GM23338 (cell line): Measurements from ENCODE around the gene MCRIP1.

Experiments
- CREB1 ChIP-seq: fragments of 250-450 bp; sonication (Bioruptor Pico); IDR thresholded peaks from 2 replicates; pipeline ENCODE4 v1.5.0; 2020; ENCODE audit warnings: low read depth, mild to moderate bottlenecking, moderate library complexity
- CTCF ChIP-seq, 2 experiments: fragments of 200-600 bp in 1 of 2; sonication (generic) in 1 of 2; conservative IDR thresholded peaks; 2 replicates each; pipeline versions ENCODE4 v1.5.1 to v1.6.1; 2016 to 2017; ENCODE audit warnings: antibody characterized with exemption in 2 of 2, low read depth in 2 of 2, mild to moderate bottlenecking in 2 of 2, moderate library complexity in 1 of 2
- ETS1 ChIP-seq: IDR thresholded peaks from 2 replicates; pipeline ENCODE4 v1.6.1; 2016; ENCODE audit warnings: antibody characterized with exemption
- EZH2 ChIP-seq: fragments of 200-600 bp; sonication (generic); IDR thresholded peaks from one replicate; pipeline ENCODE4 v1.8.0; 2017; ENCODE audit warnings: antibody characterized with exemption, mild to moderate bottlenecking, low read depth; ENCODE audit not compliant: unreplicated experiment
- EZH2phosphoT487 ChIP-seq: fragments of 200-600 bp; sonication (generic); IDR thresholded peaks from one replicate; pipeline ENCODE4 v1.8.1; 2018; ENCODE audit warnings: antibody characterized with exemption; ENCODE audit not compliant: unreplicated experiment
- JUNB ChIP-seq: IDR thresholded peaks from one replicate; pipeline ENCODE4 v1.6.1; 2016; ENCODE audit warnings: antibody characterized with exemption; ENCODE audit not compliant: unreplicated experiment
- NANOG ChIP-seq: IDR thresholded peaks from 2 replicates; pipeline ENCODE4 v1.6.1; 2016; ENCODE audit warnings: antibody characterized with exemption, borderline replicate concordance
- POLR2AphosphoS5 ChIP-seq: IDR thresholded peaks from 2 replicates; pipeline ENCODE4 v1.6.1; 2016; ENCODE audit warnings: antibody characterized with exemption, low read depth
- REST ChIP-seq: IDR thresholded peaks from one replicate; pipeline ENCODE4 v1.6.1; 2018; ENCODE audit warnings: antibody characterized with exemption; ENCODE audit not compliant: unreplicated experiment
- ZNF114 ChIP-seq: fragments of 250-450 bp; sonication (Bioruptor Pico); IDR thresholded peaks from 2 replicates; pipeline ENCODE4 v1.5.0; 2020; ENCODE audit warnings: mild to moderate bottlenecking, moderate library complexity

GRCh38 chr17:81877569-81877968 lies 44.5 kb upstream of the MCRIP1 start:
- TF ChIP-seq CTCF (conservative IDR thresholded peaks at IDR 0.05; ENCODE audit: low read depth in 2 of 2), result no peak
- TF ChIP-seq JUNB, result no peak
- TF ChIP-seq REST, result no peak
- TF ChIP-seq POLR2AphosphoS5, result no peak
- TF ChIP-seq ETS1, result no peak
- no peak for TF ChIP-seq EZH2
- no peak for TF ChIP-seq EZH2phosphoT487
- no peak for TF ChIP-seq NANOG
- no peak for TF ChIP-seq CREB1
- TF ChIP-seq ZNF114 (CRISPR knock-in tag), result no peak
